Liver (tissue), 9 donors: ENCODE measurements around the gene WDR75. TPM values are rescaled to one million over a fixed set of nuclear protein-coding genes. Genes with fewer than 3 reads are reported as not detected.

Experiments
- DNase-seq: peaks from one replicate; pipeline ENCODE4 v3.0.0-alpha.2; 2017; ENCODE audit warnings: low spot score
- H3K27ac ChIP-seq, 2 donors: one replicate each; pipeline ENCODE4 v1.7.0; 2013; ENCODE audit warnings: inconsistent platforms in 2 of 2, low read length in 2 of 2, control low read depth in 1 of 2, low read depth in 1 of 2, mild to moderate bottlenecking in 1 of 2
- H3K27me3 ChIP-seq, 4 donors: one replicate each; pipeline versions ENCODE4 v1.6.1 to v1.7.0; 2013; ENCODE audit warnings: low read length in 3 of 4, inconsistent platforms in 1 of 4, mild to moderate bottlenecking in 1 of 4, moderate library complexity in 1 of 4; ENCODE audit not compliant: control insufficient read depth in 4 of 4, insufficient read depth in 4 of 4
- H3K36me3 ChIP-seq, 4 donors: one replicate each; pipeline versions ENCODE4 v1.6.1 to v1.7.0; 2013; ENCODE audit warnings: low read length in 3 of 4, mild to moderate bottlenecking in 3 of 4, low read depth in 1 of 4, moderate library complexity in 1 of 4; ENCODE audit not compliant: control insufficient read depth in 4 of 4, insufficient read depth in 3 of 4
- H3K4me1 ChIP-seq, 4 donors: one replicate each; pipeline versions ENCODE4 v1.6.1 to v1.7.0; 2013; ENCODE audit warnings: low read length in 3 of 4, mild to moderate bottlenecking in 3 of 4, moderate library complexity in 1 of 4; ENCODE audit not compliant: control insufficient read depth in 4 of 4, insufficient read depth in 4 of 4
- H3K4me3 ChIP-seq, 3 donors: one replicate each; pipeline versions ENCODE4 v1.6.1 to v1.7.0; 2013; ENCODE audit warnings: low read length in 3 of 3, control low read depth in 1 of 3, low read depth in 1 of 3, mild to moderate bottlenecking in 1 of 3
- H3K9ac ChIP-seq, 2 donors: one replicate each; pipeline ENCODE4 v1.7.0; 2013; ENCODE audit warnings: low read length in 2 of 2, mild to moderate bottlenecking in 2 of 2, moderate library complexity in 2 of 2, control low read depth in 1 of 2, low read depth in 1 of 2
- H3K9me3 ChIP-seq, 4 donors: one replicate each; pipeline versions ENCODE4 v1.6.1 to v1.7.0; 2013; ENCODE audit warnings: low read length in 3 of 4; ENCODE audit not compliant: control insufficient read depth in 4 of 4
- EGR1 ChIP-seq, 2 donors: IDR thresholded peaks; 2 replicates each; pipeline ENCODE4 v1.6.1; 2016 to 2018; ENCODE audit warnings: antibody characterized with exemption in 2 of 2, low read depth in 2 of 2
- FOXA2 ChIP-seq: IDR thresholded peaks from 2 replicates; pipeline ENCODE4 v1.6.1; 2016; ENCODE audit warnings: antibody characterized with exemption
- HNF4G ChIP-seq: IDR thresholded peaks from 2 replicates; pipeline ENCODE4 v1.6.1; 2016; ENCODE audit warnings: antibody characterized with exemption
- JUND ChIP-seq, 2 donors: IDR thresholded peaks; 2 replicates each; pipeline ENCODE4 v1.6.1; 2016; ENCODE audit warnings: antibody characterized with exemption in 2 of 2
- RAD21 ChIP-seq, 2 donors: IDR thresholded peaks; 2 replicates each; pipeline ENCODE4 v1.6.1; 2016; ENCODE audit warnings: antibody characterized with exemption in 2 of 2, mild to moderate bottlenecking in 2 of 2
- YY1 ChIP-seq: IDR thresholded peaks from 2 replicates; pipeline ENCODE4 v1.6.1; 2016; ENCODE audit warnings: antibody characterized with exemption, mild to moderate bottlenecking
- WGBS: extraction: QIAGEN DNeasy Blood & Tissue Kit; methylation state at CpG from one replicate; pipeline ENCODE4 v1.1.7; 2013; 5-methylcytosine and 5-hydroxymethylcytosine counted together
- polyA plus RNA-seq, 2 donors: library from polyadenylated mRNA; stranded (reverse) in 1 of 2; unstranded in 1 of 2; fragments of 200-250 nt in 1 of 2; fragments of >200 nt in 1 of 2; fragmentation: Nextera tagmentation in 1 of 2; extraction: Ambion mirVana in 1 of 2; gene quantifications; one replicate each; pipeline versions ENCODE4 v1.2.1 to v1.2.3, GENCODE V29; 2013 to 2015
- total RNA-seq, 2 donors: library from RNA; depleted of rRNA; stranded (reverse); fragments of >200 nt; gene quantifications; one replicate each; pipeline ENCODE4 v1.2.3, GENCODE V29; 2014
- TF ChIP-seq, protein P1 (sequence below): IDR thresholded peaks from 2 replicates; pipeline ENCODE4 v1.6.1; 2016; ENCODE audit warnings: antibody characterized with exemption
- TF ChIP-seq, protein P2 (sequence below): IDR thresholded peaks from 2 replicates; pipeline ENCODE4 v1.6.1; 2016; ENCODE audit warnings: antibody characterized with exemption, mild to moderate bottlenecking
- TF ChIP-seq, protein P3 (sequence below): IDR thresholded peaks from 2 replicates; pipeline ENCODE4 v1.6.1; 2016; ENCODE audit warnings: antibody characterized with exemption
- TF ChIP-seq, protein P4 (sequence below): IDR thresholded peaks from 2 replicates; pipeline ENCODE4 v1.6.1; 2016; ENCODE audit warnings: antibody characterized with exemption
- donor health status: healthy.
- donor health status: healthy.
- donor health status: healthy.
- donor health status: healthy.
- donor health status: healthy.

The WDR75 gene
- total and polyA plus RNA-seq, 4 donors: 7.9 to 24.5 (median 15.1) TPM

DNA sequence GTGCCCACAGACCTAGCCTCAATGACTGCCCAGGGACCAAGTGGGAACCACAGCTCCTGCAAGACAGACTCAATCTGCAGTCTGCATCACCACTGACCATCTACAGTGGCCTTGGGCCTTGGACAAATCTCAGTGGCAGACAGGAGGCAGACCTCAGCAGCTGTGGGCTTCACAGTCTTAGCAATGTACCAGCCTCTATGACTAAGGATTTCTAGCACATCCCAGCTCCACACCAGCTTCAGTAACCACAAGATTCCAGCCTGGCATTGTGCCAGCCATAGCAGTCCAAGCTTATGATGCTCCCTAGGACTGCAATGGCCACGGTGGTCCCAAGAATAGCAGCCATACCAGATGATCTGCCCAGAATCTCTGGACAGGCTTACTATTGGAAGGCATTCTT lies 19.6 kb upstream of the WDR75 start (continued):
- TF ChIP-seq, protein P1, sequence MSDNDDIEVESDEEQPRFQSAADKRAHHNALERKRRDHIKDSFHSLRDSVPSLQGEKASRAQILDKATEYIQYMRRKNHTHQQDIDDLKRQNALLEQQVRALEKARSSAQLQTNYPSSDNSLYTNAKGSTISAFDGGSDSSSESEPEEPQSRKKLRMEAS: no peak
- TF ChIP-seq, protein P2, sequence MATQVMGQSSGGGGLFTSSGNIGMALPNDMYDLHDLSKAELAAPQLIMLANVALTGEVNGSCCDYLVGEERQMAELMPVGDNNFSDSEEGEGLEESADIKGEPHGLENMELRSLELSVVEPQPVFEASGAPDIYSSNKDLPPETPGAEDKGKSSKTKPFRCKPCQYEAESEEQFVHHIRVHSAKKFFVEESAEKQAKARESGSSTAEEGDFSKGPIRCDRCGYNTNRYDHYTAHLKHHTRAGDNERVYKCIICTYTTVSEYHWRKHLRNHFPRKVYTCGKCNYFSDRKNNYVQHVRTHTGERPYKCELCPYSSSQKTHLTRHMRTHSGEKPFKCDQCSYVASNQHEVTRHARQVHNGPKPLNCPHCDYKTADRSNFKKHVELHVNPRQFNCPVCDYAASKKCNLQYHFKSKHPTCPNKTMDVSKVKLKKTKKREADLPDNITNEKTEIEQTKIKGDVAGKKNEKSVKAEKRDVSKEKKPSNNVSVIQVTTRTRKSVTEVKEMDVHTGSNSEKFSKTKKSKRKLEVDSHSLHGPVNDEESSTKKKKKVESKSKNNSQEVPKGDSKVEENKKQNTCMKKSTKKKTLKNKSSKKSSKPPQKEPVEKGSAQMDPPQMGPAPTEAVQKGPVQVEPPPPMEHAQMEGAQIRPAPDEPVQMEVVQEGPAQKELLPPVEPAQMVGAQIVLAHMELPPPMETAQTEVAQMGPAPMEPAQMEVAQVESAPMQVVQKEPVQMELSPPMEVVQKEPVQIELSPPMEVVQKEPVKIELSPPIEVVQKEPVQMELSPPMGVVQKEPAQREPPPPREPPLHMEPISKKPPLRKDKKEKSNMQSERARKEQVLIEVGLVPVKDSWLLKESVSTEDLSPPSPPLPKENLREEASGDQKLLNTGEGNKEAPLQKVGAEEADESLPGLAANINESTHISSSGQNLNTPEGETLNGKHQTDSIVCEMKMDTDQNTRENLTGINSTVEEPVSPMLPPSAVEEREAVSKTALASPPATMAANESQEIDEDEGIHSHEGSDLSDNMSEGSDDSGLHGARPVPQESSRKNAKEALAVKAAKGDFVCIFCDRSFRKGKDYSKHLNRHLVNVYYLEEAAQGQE: no peak
- no peak for TF ChIP-seq HNF4G
- no peak for TF ChIP-seq EGR1 (IDR thresholded peaks at IDR 0.05; ENCODE audit: low read depth in 2 of 2)

DNA sequence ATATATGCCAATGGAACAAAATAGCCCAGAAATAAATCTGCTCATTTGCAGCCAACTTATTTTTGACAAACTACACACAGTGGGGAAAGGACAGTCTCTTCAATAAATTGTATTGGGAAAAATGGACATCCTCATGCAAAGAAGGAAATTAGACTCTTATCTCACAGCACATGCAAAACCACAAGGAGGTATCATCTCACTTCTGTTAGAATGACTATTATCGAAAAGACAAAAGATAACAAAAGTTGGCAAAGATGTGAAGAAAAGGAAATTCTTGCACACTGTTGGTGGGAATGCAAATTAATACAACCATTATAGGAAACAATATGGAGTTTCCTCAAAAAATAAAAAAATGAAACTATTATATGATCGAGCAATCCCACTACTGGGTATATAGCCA lies 16.3 kb upstream of the WDR75 start:
- H3K9me3 ChIP-seq: no peaks in the 10 kb centered on the region
- 90% methylated on average over 2 of the region's 2 CpGs for WGBS
- H3K9ac ChIP-seq: no peak overlapping the region
- TF ChIP-seq, protein P3, sequence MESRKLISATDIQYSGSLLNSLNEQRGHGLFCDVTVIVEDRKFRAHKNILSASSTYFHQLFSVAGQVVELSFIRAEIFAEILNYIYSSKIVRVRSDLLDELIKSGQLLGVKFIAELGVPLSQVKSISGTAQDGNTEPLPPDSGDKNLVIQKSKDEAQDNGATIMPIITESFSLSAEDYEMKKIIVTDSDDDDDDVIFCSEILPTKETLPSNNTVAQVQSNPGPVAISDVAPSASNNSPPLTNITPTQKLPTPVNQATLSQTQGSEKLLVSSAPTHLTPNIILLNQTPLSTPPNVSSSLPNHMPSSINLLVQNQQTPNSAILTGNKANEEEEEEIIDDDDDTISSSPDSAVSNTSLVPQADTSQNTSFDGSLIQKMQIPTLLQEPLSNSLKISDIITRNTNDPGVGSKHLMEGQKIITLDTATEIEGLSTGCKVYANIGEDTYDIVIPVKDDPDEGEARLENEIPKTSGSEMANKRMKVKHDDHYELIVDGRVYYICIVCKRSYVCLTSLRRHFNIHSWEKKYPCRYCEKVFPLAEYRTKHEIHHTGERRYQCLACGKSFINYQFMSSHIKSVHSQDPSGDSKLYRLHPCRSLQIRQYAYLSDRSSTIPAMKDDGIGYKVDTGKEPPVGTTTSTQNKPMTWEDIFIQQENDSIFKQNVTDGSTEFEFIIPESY: no peak
- TF ChIP-seq HNF4G (no peak), RAD21 (IDR thresholded peaks at IDR 0.05) (no peak), JUND (IDR thresholded peaks at IDR 0.05) (no peak)
- TF ChIP-seq, protein P4, sequence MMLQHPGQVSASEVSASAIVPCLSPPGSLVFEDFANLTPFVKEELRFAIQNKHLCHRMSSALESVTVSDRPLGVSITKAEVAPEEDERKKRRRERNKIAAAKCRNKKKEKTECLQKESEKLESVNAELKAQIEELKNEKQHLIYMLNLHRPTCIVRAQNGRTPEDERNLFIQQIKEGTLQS: no peak
- no peaks in the 10 kb centered on the region for H3K36me3 ChIP-seq
- H3K4me1 ChIP-seq: peaks cover 0 to 3% (median 0%) of the 10 kb centered on the region in 4 donors
- H3K27me3 ChIP-seq: no peaks in the 10 kb centered on the region
- H3K27ac ChIP-seq: no peak overlapping the region
- DNase-seq: no peak
- H3K4me3 ChIP-seq: no peak overlapping the region

DNA sequence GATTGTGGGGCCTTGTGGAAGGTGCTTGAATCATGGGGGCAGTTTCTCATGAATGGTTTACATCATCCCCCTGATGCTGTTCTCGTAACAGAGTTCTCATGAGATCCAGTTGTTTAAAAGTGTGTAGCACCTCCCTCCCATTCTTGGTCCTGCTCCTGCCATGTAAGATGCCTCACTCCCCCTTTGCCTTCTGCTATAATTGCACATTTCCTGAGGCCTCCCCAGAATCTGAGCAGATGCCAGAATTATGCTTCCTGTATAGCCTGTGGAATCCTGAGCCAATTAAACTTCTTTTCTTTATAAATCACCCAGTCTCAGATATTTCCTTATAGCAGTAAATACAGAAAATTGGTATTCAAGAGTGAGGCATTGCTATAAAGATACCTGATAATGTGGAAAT lies 15.6 kb upstream of the WDR75 start:
- TF ChIP-seq, protein P1: no peak
- TF ChIP-seq FOXA2 (no peak), YY1 (no peak), RAD21 (IDR thresholded peaks at IDR 0.05) (no peak), HNF4G (no peak), EGR1 (IDR thresholded peaks at IDR 0.05; ENCODE audit: low read depth in 2 of 2) (no peak)
- 98% methylated on average over 1 of the region's 1 CpG for WGBS
- Histone ChIP-seq H3K9me3 (no peaks in the 10 kb centered on the region), H3K4me3 (no peak overlapping the region), H3K36me3 (no peaks in the 10 kb centered on the region), H3K4me1 (peaks cover 0 to 3% (median 0%) of the 10 kb centered on the region in 4 donors), H3K27ac (no peak overlapping the region), H3K9ac (no peak overlapping the region), H3K27me3 (no peaks in the 10 kb centered on the region)
- DNase-seq: no peak
